ENCODE data around the gene SPRED3. TPM values are rescaled to one million over a fixed set of nuclear protein-coding genes. Genes with fewer than 3 reads are reported as not detected.
"Not testable (repeated sequence)": the region's sequence is repeated elsewhere in the genome, so short reads cannot be mapped to it uniquely, and the experiment has no call there.

Gene SPRED3
- total RNA-seq, 1 experiment from 2014 or later: 7.2 TPM

- Mint-ChIP-seq H3K4me3 (peak within 1 kb of the TSS; percentile 45), H3K27ac (0 out of 2 replicates have a peak within 1 kb of the TSS, but pooled peaks have one; percentile 53), H3K9me3 (no peaks in the 10 kb centered on the region), H3K36me3 (no peaks in the 10 kb centered on the region), H3K4me1 (peaks cover 25% of the 10 kb centered on the region), H3K27me3 (ENCODE audit: low read depth) (no peaks in the 10 kb centered on the region)
- peak; percentile 79 for ATAC-seq
- CTCF ChIA-PET: interaction anchor here (0.6 to 4.3 kb wide), 8 partner anchors 9 to 267 kb away, joined by 3 to 49 read pairs (median 6); partner anchors contain the start of gene FAM98C
- DNase-seq (ENCODE audit: low spot score): peak; percentile 45
- TF ChIP-seq ZNF232 (CRISPR knock-in tag; IDR thresholded peaks at IDR 0.05): no peak
- TF ChIP-seq ZNF423 (CRISPR knock-in tag; IDR thresholded peaks at IDR 0.05): peak; percentile 43; the same call in 1 of the 2 replicates
- POLR2A ChIA-PET: interaction anchor here (0.9 kb wide), 1 partner anchor 8 kb away, joined by 3 read pairs; no protein-coding TSS in a partner anchor
These were observed 37.4 kb downstream of the SPRED3 start, which contains the start of gene RASGRP4 for GRCh38 chr19:38425810-38426466. Gene RASGRP4 (minus strand): TSS chr19:38426219. CDS start chr19:38426091, 128 bp downstream.

- H3K9me3 Mint-ChIP-seq; H3K4me3 Mint-ChIP-seq; POLR2A ChIA-PET; H3K36me3 Mint-ChIP-seq; H3K27me3 Mint-ChIP-seq (ENCODE audit: low read depth); DNase-seq (ENCODE audit: low spot score); H3K27ac Mint-ChIP-seq; ATAC-seq: not testable (repeated sequence)
- CTCF ChIA-PET: interaction anchor here (1.9 to 4.3 kb wide), 3 partner anchors 8 to 23 kb away, joined by 8 to 49 read pairs (median 12); partner anchors contain the start of gene FAM98C
- H3K4me1 Mint-ChIP-seq: peaks cover 28% of the 10 kb centered on the region
These were observed 38.7 kb downstream of the SPRED3 start for GRCh38 chr19:38427035-38427677.

- H3K36me3 Mint-ChIP-seq: no peaks in the 10 kb centered on the region
- peaks cover 37% of the 10 kb centered on the region for H3K4me1 Mint-ChIP-seq
- ATAC-seq: no peak
- H3K9me3 Mint-ChIP-seq: no peaks in the 10 kb centered on the region
- no peak for DNase-seq (ENCODE audit: low spot score)
- peak overlapping the region; percentile 75 for H3K27ac Mint-ChIP-seq
- ChIA-PET CTCF (interaction anchor here (5.2 kb wide), 1 partner anchor 26 kb away, joined by 29 read pairs; the partner anchor contains the start of gene FAM98C), POLR2A (no interaction called here)
- no peaks in the 10 kb centered on the region for H3K27me3 Mint-ChIP-seq (ENCODE audit: low read depth)
- H3K4me3 Mint-ChIP-seq: no peak overlapping the region
- TF ChIP-seq ZMAT4 (CRISPR knock-in tag; IDR thresholded peaks at IDR 0.05): no peak
- no peak for TF ChIP-seq CBFB (CRISPR knock-in tag; IDR thresholded peaks at IDR 0.05; ENCODE audit: low read depth)
- no peak for TF ChIP-seq STAT6 (CRISPR knock-in tag; conservative IDR thresholded peaks at IDR 0.05; ENCODE audit: low read depth)
- TF ChIP-seq AFF4 (CRISPR knock-in tag; IDR thresholded peaks at IDR 0.05; ENCODE audit: borderline replicate concordance): no peak
These were observed 40.7 kb downstream of the SPRED3 start for GRCh38 chr19:38429055-38429810.

GRCh38 chr19:38429811-38430156 lies 41.3 kb downstream of the SPRED3 start:
- H3K9me3 Mint-ChIP-seq: no peaks in the 10 kb centered on the region
- no peak for TF ChIP-seq MAX (CRISPR knock-in tag; IDR thresholded peaks at IDR 0.05)
- TF ChIP-seq E2F4 (CRISPR knock-in tag; IDR thresholded peaks at IDR 0.05; ENCODE audit: borderline replicate concordance, low read depth): no peak
- no peak for TF ChIP-seq E2F1 (CRISPR knock-in tag; IDR thresholded peaks at IDR 0.05)
- TF ChIP-seq ZNF396 (CRISPR knock-in tag; IDR thresholded peaks at IDR 0.05; ENCODE audit: borderline replicate concordance): no peak
- TF ChIP-seq SMAD3 (CRISPR knock-in tag; IDR thresholded peaks at IDR 0.05; ENCODE audit: borderline replicate concordance): no peak

More at GRCh38 chr19:38429811-38430156, 41.3 kb downstream of the SPRED3 start:
- Mint-ChIP-seq H3K27me3 (ENCODE audit: low read depth) (peaks cover 2% of the 10 kb centered on the region; the same call in 1 of the 2 replicates), H3K36me3 (no peaks in the 10 kb centered on the region), H3K27ac (peak overlapping the region; percentile 75; the same call in 1 of the 2 replicates), H3K4me1 (peaks cover 40% of the 10 kb centered on the region), H3K4me3 (no peak overlapping the region)
- CTCF ChIA-PET: interaction anchor here (5.2 kb wide), 1 partner anchor 27 kb away, joined by 29 read pairs; the partner anchor contains the start of gene FAM98C
- POLR2A ChIA-PET: no interaction called here
- ATAC-seq (no peak), DNase-seq (ENCODE audit: low spot score) (no peak)

Data from WTC11 (cell line).